Activated naive CD4-positive, alpha-beta T cell treated with Interleukin-2 at 50 U/mL for 16 hours (primary cell): ENCODE results near the gene MAD1L1.
A peak's percentile ranks its signal among the peaks of the same experiment; 100 is the strongest.

Source experiments
- DNase-seq: peaks from one replicate; pipeline ENCODE4 v3.0.0-alpha.2; 2020

MAD1L1 gene

GRCh38 chr7:2112261-2113198, 120.2 kb downstream of the MAD1L1 start:
- DNase-seq: no peak

DNA sequence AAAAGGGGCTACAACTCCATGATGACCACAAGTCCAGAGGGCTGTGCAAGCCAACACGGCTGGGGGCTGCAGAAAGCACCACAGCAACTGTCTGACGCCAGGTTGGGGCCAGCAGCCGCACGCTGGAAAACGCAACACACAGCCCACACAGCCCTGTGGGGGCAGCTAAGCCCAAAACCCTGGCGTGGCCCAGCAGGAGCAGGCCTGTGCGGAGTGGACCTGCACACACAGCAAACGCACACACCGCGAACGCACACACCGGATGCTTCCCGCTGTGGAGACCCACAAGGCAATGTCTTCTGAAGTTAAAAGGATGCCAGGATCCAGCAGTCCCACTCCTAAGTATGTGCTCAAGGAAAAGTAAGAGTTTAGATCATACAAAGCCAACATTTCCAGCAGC, 121.2 kb downstream of the MAD1L1 start:
- no peak for DNase-seq

DNA sequence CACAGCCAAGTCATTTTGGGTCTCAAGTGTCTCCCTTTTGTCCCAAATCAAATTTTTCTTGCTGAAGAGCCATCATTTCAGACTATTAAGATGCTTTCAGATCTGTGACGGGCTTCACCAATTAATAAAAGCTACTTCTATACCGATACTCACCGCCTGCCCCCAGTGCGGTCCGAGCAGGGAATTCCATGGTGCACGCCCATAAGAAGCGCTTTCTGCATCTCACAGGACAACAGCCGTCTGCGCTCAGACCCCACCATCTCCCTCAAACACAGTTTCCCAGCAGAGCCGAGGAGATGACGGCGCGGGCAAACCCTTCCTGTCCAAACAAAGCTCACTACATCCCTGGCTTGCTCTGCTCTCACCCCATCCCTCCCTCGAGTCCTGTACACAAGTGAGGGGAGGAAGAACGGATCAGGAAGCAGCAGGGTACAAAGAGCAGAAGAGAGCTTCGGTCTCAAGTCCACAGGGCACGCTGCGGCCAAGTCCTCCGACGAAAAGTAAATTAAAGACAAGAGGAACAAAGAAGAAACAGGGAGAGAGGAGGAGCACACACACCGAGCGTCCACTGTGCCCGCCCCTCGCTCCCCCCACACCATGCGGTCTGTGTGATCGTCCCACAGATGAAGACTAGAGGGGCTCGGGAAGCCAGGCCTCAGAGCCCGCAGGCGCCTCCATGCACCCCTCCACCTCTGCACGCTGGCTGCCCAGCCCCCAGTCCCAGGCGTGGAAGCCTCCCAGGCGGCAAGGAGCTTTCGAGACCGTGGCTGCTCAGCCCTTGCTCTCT, 121.9 kb downstream of the MAD1L1 start:
- no peak for DNase-seq

DNA sequence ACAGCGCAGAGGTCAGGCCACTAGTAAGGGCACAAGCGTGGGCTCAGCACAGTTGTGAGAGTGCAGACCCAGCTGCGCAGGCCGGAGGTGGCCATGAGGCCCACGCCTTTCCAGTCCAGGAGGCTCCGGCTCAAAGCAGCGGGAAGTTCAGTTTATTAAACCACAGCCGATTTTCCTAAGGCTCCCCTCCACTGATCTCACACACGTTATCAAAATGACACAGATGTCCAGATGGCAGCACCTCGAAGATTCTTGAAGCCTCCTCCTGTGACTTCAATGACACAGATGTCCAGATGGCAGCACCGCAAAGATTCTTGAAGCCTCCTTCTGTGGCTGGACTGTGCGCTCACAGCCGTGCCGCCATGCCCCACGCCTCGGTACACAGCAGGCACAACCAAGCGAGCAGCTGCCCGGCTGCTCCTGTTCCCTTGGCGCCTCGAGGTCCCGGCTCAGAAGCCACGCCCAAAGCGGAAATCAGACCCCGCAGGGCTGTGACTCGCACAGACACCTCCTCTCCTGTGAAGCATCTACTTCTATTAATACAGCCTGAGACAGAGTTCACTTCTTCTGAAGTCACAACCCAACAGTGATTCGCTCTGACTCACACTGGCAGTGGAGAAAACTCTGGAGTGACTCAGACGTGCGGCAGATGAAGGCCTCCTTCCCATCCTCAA, 122.7 kb downstream of the MAD1L1 start:
- DNase-seq: peak; percentile 61

DNA sequence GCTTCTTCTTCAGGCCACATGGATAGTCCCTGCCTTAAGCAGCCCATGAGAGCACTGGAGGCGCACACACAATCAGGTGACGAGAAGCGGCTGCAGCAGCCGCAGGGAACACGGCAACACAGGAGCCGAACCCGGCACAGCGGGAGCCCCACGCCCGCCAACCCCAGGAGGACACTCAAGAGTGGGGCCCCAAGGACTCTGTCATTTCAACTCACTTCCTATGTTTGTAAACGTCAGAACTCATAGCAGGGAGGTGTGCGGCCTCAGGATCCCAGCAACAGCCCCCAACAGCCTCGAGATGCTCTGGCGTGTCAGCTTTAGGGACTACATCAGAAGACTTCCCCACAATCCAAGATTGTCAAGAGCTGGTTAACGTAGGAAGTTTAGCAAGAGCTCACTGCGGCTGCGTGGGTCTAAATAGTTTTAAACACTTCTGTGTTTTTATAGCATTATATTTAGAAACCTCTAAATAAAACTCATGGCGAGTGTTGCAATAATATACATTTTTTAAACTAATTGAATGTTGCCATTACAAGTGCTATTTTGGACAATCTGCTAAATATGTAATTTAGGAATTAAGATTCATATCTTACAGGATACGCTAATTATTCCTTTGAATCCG, 123.4 kb downstream of the MAD1L1 start:
- DNase-seq: no peak

- no peak for DNase-seq
Observed at GRCh38 chr7:2108501-2109250, 124.1 kb downstream of the MAD1L1 start.

DNA sequence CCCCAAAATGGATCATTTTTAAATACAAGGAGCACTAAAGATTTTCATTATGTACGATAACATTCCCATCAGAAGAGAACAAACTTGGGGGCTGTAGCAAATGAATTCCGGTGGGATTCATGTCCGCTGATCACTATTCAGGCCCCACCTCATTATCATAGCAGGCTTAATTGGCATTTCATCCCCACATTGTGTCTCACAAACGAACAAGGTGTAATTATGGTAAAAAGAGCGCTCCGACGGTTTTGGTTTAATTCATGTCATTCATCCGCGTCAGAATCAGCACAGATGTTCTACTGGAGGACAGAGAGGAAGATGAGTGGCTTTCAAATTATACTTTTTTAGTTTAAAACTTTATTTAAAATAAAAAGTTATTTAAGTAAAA, 124.7 kb downstream of the MAD1L1 start:
- no peak for DNase-seq

DNA sequence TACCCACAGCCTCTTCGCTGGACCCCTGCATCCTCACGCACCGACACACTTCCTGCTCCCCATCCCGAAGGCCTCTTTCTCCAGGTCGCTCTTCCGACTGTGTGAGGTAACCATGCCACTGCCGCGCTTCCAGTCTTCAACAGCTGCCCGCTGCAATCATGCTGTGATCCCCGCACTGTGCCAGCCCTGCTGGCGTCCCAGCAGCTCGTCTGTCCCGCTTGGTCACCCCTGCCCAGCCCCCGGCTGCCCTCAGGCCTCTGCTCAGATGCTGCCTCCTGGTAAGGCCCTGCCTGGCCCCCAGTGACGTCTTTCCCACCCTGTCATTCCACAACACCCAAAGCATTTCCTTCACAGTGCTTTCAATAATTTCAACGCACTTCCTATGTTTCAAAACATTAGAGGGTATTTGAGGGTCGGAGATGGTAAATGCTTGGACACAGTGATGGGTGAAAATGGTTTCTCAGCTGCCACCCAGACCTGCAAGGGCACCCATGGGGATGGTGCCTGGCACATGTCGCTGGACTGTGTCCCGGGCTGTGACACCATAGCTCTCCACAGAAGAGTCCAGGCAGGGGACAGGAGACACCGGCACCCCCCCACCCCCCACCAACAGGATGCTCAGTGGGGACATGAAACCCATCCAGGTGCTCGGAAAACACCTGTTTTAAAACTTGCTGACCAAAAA, 125.2 kb downstream of the MAD1L1 start:
- no peak for DNase-seq

DNA sequence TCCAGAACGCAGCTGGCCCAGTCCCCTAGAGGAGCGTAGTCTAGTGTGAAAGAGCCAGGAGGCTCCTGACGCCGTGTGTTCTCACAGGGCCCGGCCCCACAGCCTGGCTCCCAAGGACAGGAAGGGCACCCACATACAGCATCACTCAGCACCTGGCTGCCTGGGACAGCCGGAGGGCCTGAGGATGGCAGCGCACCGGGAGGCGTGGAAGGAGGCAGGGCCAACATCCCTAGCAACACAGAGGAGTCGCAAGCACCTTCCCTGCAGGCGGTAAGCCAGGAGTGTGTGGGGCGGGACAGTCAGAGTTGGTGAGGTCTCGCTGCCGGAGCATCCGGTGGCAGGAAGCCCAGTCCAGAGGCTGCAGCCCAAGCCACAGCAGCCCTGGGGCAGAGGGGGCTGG, 125.8 kb downstream of the MAD1L1 start:
- no peak for DNase-seq

GRCh38 chr7:2106440-2106839, 126.3 kb downstream of the MAD1L1 start:
- DNase-seq: no peak

- no peak for DNase-seq
Observed at GRCh38 chr7:2105917-2106316, 126.8 kb downstream of the MAD1L1 start.

DNA sequence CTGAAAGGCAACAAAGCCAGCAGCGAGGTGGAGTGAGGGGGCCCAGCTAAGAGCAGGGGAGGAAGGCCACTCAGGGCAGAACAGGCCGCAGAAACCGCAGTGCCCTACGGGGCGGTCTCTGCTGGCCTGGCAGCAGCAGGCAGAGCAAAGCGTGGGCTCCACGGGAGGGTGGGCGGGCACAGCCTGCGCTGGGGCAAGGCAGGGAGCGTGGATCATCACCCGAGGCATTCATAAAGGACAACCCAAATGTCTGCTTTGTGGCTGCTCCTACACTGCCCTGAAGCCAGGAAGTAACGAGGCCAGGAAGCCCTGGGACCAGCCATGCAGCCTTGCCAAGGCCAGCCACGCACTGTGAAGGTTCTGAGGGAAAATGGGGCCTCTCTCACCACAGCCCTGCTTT, 127.5 kb downstream of the MAD1L1 start:
- no peak for DNase-seq

GRCh38 chr7:2104716-2105115, 128.0 kb downstream of the MAD1L1 start:
- DNase-seq: no peak

GRCh38 chr7:2104107-2104710, 128.5 kb downstream of the MAD1L1 start:
- peak; percentile 70 for DNase-seq

- no peak for DNase-seq
Observed at GRCh38 chr7:2103071-2103898, 129.5 kb downstream of the MAD1L1 start.

DNA sequence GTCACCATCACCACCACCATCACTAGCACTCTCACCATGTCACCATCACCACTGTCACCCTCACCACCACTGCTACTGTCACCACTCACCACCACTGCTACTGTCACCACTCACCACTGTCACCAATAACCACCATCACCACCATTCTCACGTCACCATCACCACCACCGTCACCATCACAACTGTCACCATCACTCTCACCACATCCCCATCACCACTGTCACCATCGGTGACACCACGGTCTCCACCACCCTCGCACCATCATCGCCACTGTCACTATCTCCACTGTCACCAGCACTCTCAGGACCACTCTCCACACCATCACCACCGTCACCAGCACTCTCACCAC, 130.4 kb downstream of the MAD1L1 start:
- no peak for DNase-seq

DNA sequence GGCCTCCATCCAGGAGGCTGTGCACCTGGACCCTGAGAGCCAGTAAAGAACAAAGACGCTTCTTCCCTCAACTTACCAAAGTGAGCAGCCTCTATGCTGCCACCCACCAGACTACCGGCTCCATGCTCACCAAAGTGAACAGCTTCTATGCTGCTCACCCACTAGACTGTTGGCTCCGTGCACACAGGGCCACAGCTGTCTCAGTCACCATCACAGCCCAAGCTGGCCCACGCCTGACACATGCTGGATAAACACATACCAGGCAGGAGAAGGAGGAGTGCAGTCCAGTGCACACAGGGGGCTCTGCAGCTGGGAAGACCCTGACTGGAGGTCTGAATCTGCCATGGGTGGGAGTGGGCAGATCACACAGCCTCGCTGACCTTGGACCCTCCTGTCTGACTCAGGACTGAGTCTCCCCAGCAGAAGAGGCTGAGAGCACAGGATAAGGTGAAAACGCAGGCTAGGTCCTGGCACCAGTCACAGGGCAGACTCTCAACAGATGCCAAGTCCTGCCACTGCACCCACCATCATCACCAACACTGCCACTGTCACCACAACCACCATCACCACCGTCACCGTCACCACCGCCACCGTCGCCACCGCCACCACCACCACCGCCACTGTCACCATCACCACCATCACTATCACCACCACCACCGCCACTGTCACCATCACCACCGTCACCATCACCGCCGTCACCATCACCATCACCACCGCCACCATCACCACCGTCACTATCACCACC, 130.9 kb downstream of the MAD1L1 start:
- DNase-seq: no peak

GRCh38 chr7:2100278-2101208, 132.2 kb downstream of the MAD1L1 start:
- no peak for DNase-seq
